HG03175 (cell line): ENCODE measurements around the gene KLRF2.
"Not testable (repeated sequence)": the region's sequence is repeated elsewhere in the genome, so short reads cannot be mapped to it uniquely, and the experiment has no call there.

Experiments
- ATAC-seq: cut with Tn5 transposase; IDR thresholded peaks from one replicate; pipeline ENCODE4 v1.9.1; 2021; ENCODE audit warnings: mild to moderate bottlenecking, moderate library complexity; ENCODE audit not compliant: unreplicated experiment

Gene KLRF2, protein sequence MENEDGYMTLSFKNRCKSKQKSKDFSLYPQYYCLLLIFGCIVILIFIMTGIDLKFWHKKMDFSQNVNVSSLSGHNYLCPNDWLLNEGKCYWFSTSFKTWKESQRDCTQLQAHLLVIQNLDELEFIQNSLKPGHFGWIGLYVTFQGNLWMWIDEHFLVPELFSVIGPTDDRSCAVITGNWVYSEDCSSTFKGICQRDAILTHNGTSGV

DNA sequence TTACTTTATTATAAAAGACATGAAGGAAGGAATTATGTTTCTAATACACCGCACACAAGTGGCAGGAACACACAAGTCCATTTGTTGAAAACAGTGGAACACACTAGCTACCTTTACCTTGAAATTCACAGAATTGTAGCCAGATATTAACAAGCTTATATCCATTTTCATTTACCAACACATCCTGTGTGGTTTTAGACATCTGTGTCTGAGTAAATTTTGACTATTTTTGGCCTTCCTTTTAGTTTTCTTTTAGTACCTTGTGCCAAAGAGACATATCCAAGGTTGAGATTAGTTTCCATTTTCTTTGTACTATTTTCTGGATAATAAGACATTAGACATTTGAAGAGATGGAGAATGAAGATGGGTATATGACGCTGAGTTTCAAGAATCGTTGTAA, at the start of gene KLRF2:
TSS of gene KLRF2 (plus strand) at position 244 of the 400 bp plus-strand sequence. CDS start at position 351, 107 bp downstream.
- no peak for ATAC-seq

DNA sequence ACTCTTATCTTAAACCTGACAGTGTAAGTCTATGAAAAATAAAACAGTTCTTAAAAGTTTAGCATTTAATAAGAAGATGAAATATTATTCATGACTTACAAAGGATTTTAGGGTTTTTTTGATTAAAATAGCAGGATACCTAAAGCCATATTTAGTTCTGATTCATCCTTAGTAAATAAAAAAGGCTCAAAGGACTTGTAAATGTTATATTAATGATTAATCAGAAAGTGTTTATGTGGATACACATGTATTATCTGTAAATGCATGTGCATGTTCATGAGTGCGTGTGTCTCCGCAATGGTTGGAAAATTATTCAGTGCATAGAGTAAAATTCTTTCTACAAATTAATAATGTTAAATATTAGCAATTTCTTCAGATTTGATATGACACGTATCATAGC, 49.6 kb upstream of the KLRF2 start:
- ATAC-seq: no peak

DNA sequence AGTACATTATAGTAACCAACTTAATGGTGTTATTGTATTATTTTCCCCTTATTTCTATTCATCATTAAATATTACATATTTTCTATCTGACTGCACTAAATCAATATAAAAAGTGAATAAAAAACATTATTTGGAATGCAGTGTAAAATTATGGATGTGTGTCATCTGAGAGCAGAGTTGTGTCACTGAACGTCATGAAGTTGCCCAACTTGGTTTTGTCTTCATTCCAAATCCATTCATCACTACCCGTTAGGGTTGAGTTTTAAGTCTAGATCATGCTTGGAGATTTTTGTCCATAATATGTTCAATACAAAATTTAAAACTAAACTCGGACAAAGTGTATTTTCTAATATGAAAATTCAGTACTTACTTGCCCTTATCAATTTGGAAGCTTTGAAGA, 37.9 kb upstream of the KLRF2 start:
- no peak for ATAC-seq

DNA sequence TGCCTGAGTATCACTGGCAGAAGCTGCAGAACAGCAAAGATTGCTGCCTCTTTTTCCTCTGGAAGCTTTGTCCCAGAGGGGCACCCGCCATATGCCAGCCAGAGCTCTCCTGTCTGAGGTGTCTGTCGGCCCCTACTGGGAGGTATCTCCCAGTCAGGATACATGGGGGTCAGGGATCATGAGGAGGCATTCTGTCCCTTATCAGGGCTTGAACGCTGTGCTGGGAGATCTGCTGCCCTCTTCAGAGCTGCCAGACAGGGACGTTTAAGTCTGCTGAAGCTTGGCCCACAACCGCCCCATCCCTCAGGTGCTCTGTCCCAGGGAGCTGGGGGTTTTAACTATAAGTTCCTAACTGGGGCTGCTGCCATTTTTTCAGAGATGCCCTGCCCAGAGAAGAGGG, 32.4 kb upstream of the KLRF2 start:
- no peak for ATAC-seq

DNA sequence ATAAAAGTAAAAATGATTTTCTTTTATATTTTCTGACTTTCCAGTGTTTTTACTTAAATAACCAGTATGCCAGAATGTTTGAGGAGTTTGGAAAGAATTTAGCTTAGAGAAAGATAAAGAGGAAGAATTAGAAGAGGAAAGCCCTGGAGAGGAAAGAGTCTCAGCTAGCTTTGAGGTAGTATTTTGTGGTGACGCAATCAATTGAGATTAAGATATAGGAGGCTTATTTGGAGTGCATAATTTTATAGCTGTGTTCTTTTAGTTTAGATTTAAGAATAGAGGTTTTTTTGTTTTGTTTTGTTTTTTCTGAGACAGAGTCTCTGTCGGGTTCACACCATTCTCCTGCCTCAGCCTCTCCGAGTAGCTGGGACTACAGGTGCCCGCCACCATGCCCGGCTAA, 30.2 kb upstream of the KLRF2 start:
- ATAC-seq: no peak

DNA sequence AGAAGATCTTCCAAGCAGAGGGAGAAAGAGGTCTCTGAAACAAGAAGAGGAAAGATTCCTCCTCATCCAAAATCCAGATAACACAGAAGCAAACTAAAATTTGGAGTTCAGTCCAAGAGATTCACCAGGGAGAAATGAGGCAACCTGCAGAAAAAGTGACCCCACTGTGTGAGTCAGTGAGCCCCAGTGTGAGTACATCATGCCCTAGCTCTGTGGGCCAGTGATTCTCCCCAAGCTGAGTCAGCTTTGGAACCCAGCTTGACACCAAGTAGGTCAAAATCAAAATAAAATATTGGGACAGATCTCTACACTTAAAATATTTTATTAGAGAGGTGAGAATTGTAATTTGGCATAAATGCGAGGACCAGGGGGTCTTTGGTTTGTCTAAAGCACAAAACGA, 29.4 kb upstream of the KLRF2 start:
- no peak for ATAC-seq

DNA sequence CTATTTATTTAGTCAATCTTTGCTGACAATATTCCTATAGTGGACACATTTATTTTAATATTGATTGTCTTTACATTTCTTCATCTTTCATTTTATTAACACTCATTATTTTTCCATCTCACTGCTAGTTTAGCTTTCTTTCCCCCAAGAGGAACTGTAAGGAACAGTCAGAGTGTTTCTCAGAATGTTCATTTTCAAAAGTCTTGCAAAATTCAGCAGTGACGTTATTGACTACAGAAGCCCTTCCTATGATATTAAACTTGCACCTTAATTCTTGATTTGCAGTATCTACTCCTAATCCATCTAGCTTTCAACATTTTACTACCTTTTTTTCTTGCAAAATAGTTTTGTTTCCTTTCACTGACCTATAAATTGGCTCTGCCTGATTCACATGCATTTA, 25.1 kb upstream of the KLRF2 start:
- no peak for ATAC-seq

DNA sequence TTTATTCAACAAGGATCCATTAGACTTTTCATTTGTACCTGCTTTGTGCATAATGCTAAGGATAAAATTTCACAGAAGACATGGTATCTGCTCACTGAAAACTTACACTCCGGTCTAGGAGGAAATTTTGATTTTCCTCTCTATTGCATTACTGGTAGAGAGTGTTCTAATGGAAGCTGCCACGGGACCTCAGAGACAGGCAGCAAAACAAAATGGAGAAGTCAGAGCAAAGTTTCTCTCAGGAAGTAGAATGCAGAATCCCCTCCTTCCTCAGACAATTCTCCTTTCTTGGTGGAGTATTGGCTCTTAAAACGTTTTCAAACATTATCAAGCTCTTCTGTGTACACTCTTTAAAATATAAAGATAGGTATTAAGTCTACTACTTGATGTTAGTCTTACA, 24.4 kb upstream of the KLRF2 start:
- no peak for ATAC-seq

DNA sequence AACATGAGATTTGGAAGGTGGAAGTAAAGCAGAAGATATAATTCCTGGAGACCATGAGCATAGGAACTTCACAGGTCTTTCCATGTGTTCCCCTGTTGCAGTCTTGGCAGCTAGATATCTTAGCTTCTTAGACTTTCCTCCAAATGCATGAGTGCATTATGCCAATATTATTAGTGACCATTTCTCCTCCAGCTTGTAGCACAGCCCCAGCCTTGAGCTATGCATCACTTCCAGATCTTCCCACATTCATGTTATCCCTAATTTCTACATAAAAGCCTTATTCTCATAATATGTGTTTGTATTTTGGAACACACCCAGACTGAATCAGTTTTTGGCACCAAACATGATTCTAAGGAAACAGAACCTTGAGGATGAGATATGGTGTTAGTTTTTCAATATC, 23.2 kb upstream of the KLRF2 start:
- no peak for ATAC-seq

DNA sequence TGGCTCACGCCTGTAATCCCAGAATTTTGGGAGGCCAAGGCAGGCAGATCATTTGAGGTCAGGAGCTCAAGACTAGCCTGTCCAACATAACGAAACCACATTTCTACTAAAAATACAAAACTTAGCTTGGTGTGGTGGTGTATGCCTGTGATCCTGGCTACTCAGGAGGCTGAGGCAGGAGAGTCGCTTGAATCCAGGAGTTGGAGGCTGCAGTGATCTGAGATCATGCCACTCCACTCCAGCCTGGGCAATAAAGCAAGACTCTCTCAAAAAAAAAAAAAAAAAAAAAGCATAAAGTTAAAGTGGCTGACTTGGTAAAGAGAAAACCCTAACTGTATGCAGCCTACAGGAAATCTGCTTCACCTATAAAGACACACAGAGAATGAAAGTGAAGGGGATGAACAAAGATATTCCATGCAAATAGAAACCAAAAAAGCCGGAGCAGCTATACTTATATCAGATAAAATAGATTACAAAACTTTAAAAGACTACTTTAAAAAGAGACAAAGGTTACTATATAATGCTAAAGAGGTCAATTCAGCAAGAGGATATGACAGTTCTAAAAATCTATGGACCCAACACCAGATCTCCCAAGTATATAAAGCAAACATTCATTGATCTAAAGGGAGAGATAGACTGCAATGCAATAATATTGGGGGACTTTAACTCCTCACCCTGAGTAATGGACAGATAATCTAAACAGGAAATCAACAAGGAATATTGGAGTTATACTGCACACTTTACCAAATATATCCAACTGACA, 16.2 kb upstream of the KLRF2 start:
- ATAC-seq: no peak

DNA sequence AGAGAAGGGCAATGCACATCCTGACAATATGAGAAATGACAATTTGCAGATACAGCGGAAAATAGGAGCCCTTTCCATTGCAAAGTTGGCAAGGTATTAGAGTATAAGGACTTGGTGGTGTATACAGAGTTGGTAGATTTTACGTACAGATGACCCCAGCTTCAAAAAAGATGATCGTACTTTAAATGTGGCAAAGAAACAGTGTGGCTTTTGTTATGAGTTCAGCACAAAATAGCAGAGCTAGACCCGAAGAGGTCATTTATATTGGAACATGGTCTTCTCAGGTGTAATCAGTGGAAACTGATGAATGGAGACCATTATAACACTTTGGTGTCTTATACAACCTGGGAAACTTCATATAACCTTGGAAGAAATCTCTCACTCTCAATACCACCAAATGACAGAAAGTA, 14.4 kb upstream of the KLRF2 start:
- no peak for ATAC-seq

DNA sequence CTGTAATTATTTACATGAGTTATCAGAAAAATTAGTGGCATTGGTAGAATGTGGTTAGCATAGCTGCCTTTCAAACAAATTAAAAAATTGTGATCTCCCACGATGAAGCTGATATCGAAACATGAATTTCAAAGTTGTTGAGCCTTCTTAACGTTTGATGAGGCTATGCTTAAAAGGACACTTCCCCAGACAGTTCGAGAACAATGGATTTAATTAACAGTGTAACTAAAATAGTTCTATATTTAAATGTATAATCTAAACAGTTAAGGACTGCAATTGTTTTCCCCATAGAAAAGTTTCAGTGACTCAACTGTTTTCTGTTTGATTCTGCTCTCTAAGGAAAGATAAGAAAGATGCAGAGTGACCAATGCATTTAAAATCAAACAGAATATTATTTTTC, 13.8 kb upstream of the KLRF2 start:
- no peak for ATAC-seq

DNA sequence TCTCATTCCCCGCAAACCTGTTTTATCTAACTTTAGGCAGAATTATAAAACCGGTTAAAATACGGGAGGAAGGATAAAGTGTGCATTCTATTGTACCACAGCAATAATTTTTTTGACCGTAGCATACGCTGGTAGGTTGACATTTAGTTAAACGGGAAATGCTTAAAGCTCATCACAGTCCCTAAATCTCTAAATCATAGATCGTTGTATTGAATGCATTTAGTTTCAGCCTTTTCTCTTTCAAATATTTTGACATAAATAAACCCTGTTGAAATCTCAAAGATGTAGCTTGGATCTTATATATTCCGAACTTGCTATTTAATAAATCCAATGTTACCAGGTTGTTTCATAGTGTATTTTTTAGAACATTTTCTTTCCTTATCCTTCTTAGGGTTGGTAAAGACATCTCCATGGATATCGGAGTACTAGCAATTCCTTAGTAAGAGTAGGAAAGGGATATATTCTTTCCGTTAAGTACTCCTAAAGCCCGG, 12.9 kb upstream of the KLRF2 start:
- no peak for ATAC-seq

DNA sequence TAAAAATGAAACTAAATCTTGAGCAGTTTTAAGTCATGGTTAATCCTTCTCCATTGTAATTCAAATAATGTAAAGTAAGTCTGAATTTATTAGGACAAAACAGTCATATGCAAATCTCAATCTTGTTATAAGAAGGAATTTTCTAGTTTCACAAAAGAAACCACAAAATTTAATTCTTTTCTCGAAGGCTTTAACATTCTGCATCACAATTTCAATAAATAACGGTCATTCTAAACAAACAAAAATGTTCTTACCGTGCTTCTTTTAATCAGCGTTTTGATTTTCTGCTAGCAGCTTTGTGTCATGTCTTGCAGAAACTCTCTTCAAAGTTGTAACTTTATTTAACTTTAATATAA, 12.4 kb upstream of the KLRF2 start:
- ATAC-seq: no peak

DNA sequence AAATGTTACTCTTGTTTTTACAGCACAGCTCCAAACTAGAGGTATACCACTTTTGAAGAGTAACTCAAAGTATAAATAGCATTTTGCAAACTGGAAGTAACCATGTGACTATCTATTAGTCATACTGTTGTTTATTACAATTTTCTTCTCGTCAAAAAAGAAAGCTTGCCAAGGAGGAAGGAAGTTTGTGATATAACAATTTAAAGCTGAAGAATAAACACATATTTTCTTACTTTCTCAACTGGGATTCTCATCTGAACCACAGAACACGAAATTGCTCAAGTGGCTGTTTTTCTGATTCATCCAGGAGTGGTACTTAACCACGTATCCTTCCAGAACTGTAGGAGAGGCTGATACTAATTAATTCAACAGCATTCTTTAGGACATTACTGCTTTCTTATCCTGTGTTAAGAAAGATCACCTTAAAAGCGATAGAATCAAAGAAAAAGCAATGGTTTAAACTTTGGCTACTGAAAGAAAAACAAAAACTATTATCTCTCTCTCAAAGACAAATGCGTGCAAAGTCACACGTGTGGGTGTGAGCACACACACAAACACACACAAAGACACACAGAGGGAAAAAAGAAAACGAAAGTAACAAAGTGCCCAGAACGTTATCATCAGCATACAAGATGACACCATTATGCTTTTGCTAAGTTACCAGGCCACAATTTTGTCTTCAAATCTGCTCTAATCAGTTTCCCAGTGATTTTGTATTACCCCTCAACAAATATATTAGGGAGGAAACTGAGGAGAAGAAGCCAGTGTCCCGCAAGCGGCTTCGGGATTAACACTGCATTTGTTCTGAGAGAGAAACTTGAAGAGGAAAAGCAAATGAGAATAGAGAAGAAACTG, 11.8 kb upstream of the KLRF2 start, which contains the start of gene CLEC2B:
TSS of gene CLEC2B (minus strand) at position 48 of the 855 bp plus-strand sequence.
- ATAC-seq: peak; percentile 52

DNA sequence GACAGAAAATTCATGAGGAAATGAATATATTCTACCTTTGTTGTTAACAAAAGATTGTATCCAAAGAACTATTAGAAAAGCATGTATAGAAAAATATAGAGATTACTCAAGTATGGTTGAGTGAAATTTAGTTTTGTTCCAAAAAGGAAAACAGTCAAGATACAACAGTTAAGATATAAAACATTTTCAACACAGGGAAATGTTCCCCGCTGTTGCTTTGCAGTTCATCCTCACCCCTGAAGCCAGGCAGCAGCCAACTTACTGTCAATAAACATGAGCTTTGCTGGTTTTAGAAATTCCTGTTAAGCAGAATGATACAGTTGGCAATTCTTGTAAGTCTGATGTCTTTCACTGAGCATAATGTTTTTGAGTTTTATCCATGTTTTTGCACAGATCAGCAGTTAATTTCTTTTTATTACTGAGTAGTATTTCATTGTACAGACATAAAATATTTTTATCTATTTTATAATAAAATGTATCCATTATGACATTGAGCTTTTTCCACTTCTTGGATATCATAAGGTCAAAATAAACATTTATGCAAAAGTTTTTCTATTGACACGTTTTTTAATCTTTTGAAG, 10.9 kb upstream of the KLRF2 start:
- ATAC-seq: no peak

DNA sequence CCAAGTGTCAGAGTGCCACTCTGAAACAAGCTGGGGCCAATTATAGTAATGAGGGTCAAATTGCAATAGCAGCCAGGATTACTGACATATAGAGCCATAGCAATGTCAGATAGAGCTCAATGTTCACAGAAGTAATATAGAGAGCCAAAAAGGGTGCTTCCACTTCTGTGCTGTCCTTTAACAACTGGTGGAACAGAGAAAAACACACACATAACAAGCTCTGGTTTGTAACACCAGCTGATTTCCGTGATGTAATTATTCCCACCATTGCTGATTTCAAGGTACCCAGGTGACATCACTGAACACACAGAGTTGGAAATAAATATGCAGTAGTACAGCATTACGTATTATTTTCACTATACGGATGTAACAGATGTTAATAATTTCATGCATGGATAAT, 9.1 kb upstream of the KLRF2 start:
- ATAC-seq: no peak

DNA sequence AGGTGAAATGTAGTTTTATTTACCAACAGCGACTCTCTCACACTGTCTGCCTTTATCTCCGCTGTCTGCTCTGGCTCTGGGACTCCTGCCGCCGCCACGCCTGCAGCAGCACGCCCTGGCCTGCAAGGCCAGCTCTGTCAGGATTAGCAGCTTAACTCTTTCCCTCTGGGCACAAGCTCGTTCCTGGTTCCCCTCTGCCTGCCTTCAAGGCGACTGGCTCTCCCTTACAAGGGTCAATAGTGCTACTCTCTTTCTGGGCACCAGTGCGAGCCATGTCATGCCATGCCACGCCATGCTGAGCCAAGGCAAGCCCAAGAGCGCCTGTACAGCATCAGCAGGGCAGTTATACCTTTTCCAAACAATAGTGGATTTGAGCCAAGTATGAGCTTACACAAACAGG, 8.5 kb upstream of the KLRF2 start:
- no peak for ATAC-seq

DNA sequence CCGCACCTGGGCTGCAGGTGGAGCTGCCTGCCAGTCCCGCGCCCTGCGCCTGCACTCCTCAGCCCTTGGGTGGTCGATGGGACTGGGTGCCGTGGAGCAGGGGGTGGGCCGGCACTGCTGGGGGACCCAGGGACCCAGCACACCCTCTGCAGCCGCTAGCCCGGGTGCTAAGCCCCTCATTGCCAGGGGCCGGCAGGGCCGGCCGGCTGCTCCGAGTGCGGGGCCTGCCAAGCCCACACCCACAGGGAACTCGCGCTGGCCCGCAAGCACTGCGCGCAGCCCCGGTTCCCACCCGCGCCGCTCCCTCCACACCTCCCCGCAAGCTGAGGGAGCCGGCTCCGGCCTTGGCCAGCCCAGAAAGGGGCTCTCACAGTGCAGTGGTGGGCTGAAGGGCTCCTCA, 5.2 kb upstream of the KLRF2 start:
- ATAC-seq: not testable (repeated sequence)

DNA sequence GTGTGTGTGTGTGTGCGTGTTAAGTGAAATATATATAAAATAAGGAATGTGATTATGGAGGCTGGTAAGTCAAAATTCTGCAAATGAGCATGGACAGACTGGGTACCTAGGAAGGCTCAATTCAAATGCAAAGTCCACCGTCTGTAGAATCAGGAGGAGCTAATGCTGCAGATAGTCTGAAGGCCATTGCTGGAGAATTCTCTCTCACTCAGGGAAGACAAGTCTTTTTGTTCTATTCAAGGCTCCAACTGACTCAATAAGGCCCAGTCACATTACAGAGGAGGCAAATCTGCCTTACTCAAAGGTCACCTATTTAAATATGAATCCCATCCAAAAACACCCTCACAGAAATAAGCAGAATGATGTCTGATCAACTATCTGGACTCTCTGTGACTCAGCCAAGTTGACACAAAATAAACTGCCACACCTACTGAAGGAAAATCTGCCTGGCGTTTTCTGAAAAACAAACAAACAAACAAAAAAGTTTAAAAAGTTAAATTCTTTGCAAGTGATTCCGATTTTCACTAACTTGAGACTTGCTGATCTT, 684 bp upstream of the KLRF2 start:
- no peak for ATAC-seq

DNA sequence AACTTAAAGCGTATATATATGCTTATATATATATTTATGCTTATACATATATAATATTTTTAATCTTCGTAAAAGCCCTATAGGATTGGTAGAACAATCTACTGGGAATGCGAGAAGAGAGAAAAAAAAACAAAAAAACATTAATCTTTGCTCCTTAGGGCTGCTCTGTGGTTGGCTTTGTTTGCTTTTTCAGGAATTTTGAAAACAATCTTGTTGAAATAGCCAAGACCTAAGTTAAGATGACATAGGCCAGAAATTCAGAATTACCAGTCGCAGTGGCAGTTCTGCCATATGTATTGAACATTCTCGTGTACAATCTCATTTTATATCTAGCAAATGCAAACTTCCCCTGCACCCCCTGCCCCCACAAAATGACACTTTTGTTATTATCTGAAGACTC, 699 bp downstream of the KLRF2 start:
- ATAC-seq: no peak
